H9 (cell line): ENCODE measurements around the gene PPP2R5E. TPM values are rescaled to one million over a fixed set of nuclear protein-coding genes. Genes with fewer than 3 reads are reported as not detected.
A peak's percentile ranks its signal among the peaks of the same experiment; 100 is the strongest.

Experiments
- DNase-seq: peaks from one replicate; pipeline ENCODE4 v3.0.0-alpha.2; 2017
- H2AFZ ChIP-seq: one replicate; pipeline ENCODE4 v1.6.1; 2013; ENCODE audit warnings: mild to moderate bottlenecking, low read length, control low read depth, moderate library complexity
- H2AK5ac ChIP-seq: 2 replicates; pipeline ENCODE4 v1.6.1; 2013; ENCODE audit warnings: low read length, control low read depth, mixed read lengths; ENCODE audit not compliant: insufficient read length
- H2BK120ac ChIP-seq: one replicate; pipeline ENCODE4 v1.6.1; 2013; ENCODE audit warnings: low read depth, mild to moderate bottlenecking, low read length, control low read depth, inconsistent platforms; ENCODE audit not compliant: poor library complexity, severe bottlenecking
- H2BK12ac ChIP-seq: 2 replicates; pipeline ENCODE4 v1.6.1; 2013; ENCODE audit warnings: low read length, control low read depth, mixed read lengths, low read depth; ENCODE audit not compliant: insufficient read length
- H2BK15ac ChIP-seq: 2 replicates; pipeline ENCODE4 v1.6.1; 2013; ENCODE audit warnings: low read depth, low read length, control low read depth
- H2BK20ac ChIP-seq: one replicate; pipeline ENCODE4 v1.6.1; 2013; ENCODE audit warnings: low read depth, mild to moderate bottlenecking, low read length, control low read depth, inconsistent platforms; ENCODE audit not compliant: poor library complexity, severe bottlenecking
- H2BK5ac ChIP-seq: 2 replicates; pipeline ENCODE4 v1.6.1; 2013; ENCODE audit warnings: low read length, control low read depth, mixed read lengths; ENCODE audit not compliant: insufficient read length
- H3K14ac ChIP-seq: 2 replicates; pipeline ENCODE4 v1.6.1; 2013; ENCODE audit warnings: low read length, control low read depth; ENCODE audit not compliant: insufficient read depth
- H3K18ac ChIP-seq: 2 replicates; pipeline ENCODE4 v1.6.1; 2013; ENCODE audit warnings: low read depth, mild to moderate bottlenecking, mixed read lengths, low read length, control low read depth; ENCODE audit not compliant: insufficient read length
- H3K23ac ChIP-seq: 2 replicates; pipeline ENCODE4 v1.6.1; 2013; ENCODE audit warnings: low read length, control low read depth, mixed read lengths, low read depth; ENCODE audit not compliant: insufficient read length
- H3K23me2 ChIP-seq: 2 replicates; pipeline ENCODE4 v1.6.1; 2013; ENCODE audit warnings: low read depth, mild to moderate bottlenecking, mixed read lengths, low read length, control low read depth; ENCODE audit not compliant: insufficient read length, poor library complexity, severe bottlenecking
- H3K27ac ChIP-seq: 2 replicates; pipeline ENCODE4 v1.5.1; 2013; ENCODE audit warnings: low read length, control low read depth, mixed read lengths, low read depth; ENCODE audit not compliant: insufficient read length
- H3K27me3 ChIP-seq: 2 replicates; pipeline ENCODE4 v1.6.1; 2013; ENCODE audit warnings: low read length, control low read depth, inconsistent platforms; ENCODE audit not compliant: insufficient read depth
- H3K4ac ChIP-seq: 2 replicates; pipeline ENCODE4 v1.6.1; 2013; ENCODE audit warnings: low read depth, mild to moderate bottlenecking, control low read depth, inconsistent platforms, low read length, moderate library complexity
- H3K4me1 ChIP-seq: 2 replicates; pipeline ENCODE4 v1.6.1; 2013; ENCODE audit warnings: low read length, control low read depth, inconsistent platforms; ENCODE audit not compliant: insufficient read depth
- H3K4me2 ChIP-seq: 2 replicates; pipeline ENCODE4 v1.6.1; 2013; ENCODE audit warnings: low read length, control low read depth, mixed read lengths; ENCODE audit not compliant: insufficient read length, insufficient read depth
- H3K56ac ChIP-seq: 2 replicates; pipeline ENCODE4 v1.6.1; 2013; ENCODE audit warnings: low read depth, mild to moderate bottlenecking, mixed read lengths, low read length, control low read depth; ENCODE audit not compliant: insufficient read length
- H3K79me1 ChIP-seq: 2 replicates; pipeline ENCODE4 v1.6.1; 2013; ENCODE audit warnings: low read depth, mild to moderate bottlenecking, moderate library complexity, low read length, control low read depth, inconsistent platforms; ENCODE audit not compliant: insufficient read depth, poor library complexity, severe bottlenecking
- H3K79me2 ChIP-seq: 2 replicates; pipeline ENCODE4 v1.6.1; 2013; ENCODE audit warnings: low read length, control low read depth, inconsistent platforms; ENCODE audit not compliant: insufficient read depth
- H3K9ac ChIP-seq: 2 replicates; pipeline ENCODE4 v1.6.1; 2013; ENCODE audit warnings: low read length, control low read depth, mixed read lengths; ENCODE audit not compliant: insufficient read length; ENCODE audit errors: extremely low read depth
- H3K9me3 ChIP-seq: one replicate; pipeline ENCODE4 v1.6.1; 2013; ENCODE audit warnings: low read depth, low read length, inconsistent platforms; ENCODE audit not compliant: control insufficient read depth
- H3T11ph ChIP-seq: one replicate; pipeline ENCODE4 v1.6.1; 2013; ENCODE audit warnings: mild to moderate bottlenecking, low read length, control low read depth, inconsistent platforms
- H4K20me1 ChIP-seq: one replicate; pipeline ENCODE4 v1.6.1; 2013; ENCODE audit not compliant: control insufficient read depth, insufficient read length, insufficient read depth
- H4K5ac ChIP-seq: 2 replicates; pipeline ENCODE4 v1.6.1; 2013; ENCODE audit warnings: low read depth, mild to moderate bottlenecking, mixed read lengths, low read length, control low read depth; ENCODE audit not compliant: insufficient read length
- H4K8ac ChIP-seq: replicated peaks from 2 replicates; pipeline ENCODE4 v1.6.1; 2013; ENCODE audit warnings: low read length, control low read depth, mixed read lengths, low read depth; ENCODE audit not compliant: insufficient read length
- H4K91ac ChIP-seq: 2 replicates; pipeline ENCODE4 v1.6.1; 2013; ENCODE audit warnings: low read depth, mild to moderate bottlenecking, moderate library complexity, mixed read lengths, low read length, control low read depth; ENCODE audit not compliant: insufficient read length
- H3K27ac Mint-ChIP-seq, 3 experiments: 2 replicates in 2 of 3; 3 replicates in 1 of 3; pipeline ENCODE4 v1.8.0; 2020 to 2021; ENCODE audit warnings: mixed read lengths in 3 of 3, mild to moderate bottlenecking in 1 of 3, moderate library complexity in 1 of 3
- H3K27me3 Mint-ChIP-seq: 2 replicates; pipeline ENCODE4 v1.8.0; 2021; ENCODE audit warnings: low read depth, mild to moderate bottlenecking, moderate library complexity, mixed read lengths
- H3K36me3 Mint-ChIP-seq, 3 experiments: 2 replicates in 2 of 3; 3 replicates in 1 of 3; pipeline ENCODE4 v1.8.0; 2020 to 2021; ENCODE audit warnings: low read depth in 3 of 3, mixed read lengths in 3 of 3; ENCODE audit not compliant: insufficient read depth in 1 of 3
- H3K4me1 Mint-ChIP-seq, 2 experiments: 2 replicates each; pipeline ENCODE4 v1.8.0; 2020; ENCODE audit warnings: mixed read lengths in 2 of 2
- H3K4me3 Mint-ChIP-seq, 2 experiments: 2 replicates in 1 of 2; 3 replicates in 1 of 2; pipeline ENCODE4 v1.8.0; 2020 to 2021; ENCODE audit warnings: mild to moderate bottlenecking in 2 of 2, mixed read lengths in 2 of 2, moderate library complexity in 1 of 2
- H3K9me3 Mint-ChIP-seq, 2 experiments: 2 replicates in 1 of 2; 3 replicates in 1 of 2; pipeline ENCODE4 v1.8.0; 2020; ENCODE audit warnings: mild to moderate bottlenecking in 2 of 2, mixed read lengths in 2 of 2, moderate library complexity in 1 of 2
- WGBS: extraction: QIAGEN DNeasy Blood & Tissue Kit; methylation state at CpG from one replicate; pipeline ENCODE4 v1.1.7; 2013; ENCODE audit warnings: missing lambda C conversion rate, low lambda C conversion rate, mixed read lengths; ENCODE audit not compliant: insufficient read length; ENCODE audit errors: extremely low coverage; 5-methylcytosine and 5-hydroxymethylcytosine counted together
- total RNA-seq: library from RNA; stranded (reverse); gene quantifications from 2 replicates; pipeline ENCODE4 v1.2.1, GENCODE V29; 2021
- TF ChIP-seq, protein P1 (sequence below): fragments of 200-600 bp; sonication (generic); conservative IDR thresholded peaks from 3 replicates; pipeline ENCODE4 v1.8.0; 2021; ENCODE audit warnings: antibody characterized with exemption, mild to moderate bottlenecking

PPP2R5E gene
- total RNA-seq, 1 experiment from 2014 or later: 65.8 TPM

DNA sequence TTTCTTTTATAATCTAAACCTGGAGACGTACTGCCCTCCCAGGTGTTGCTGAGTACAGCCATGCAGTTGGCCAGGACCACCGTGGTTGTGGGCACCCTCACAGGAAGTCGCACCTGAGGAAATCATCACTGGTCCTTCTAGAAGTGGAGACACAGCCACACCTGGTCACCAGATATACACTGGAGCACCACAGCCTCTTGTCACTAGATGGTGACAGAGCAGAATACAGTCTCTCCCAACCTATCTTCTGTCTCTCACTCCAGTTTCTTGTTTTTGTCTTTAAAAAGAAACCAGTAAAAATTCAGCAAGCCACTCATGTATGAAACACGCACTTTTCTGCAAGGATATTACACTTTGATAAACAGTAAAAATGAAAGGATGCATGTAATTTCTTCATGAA lies 181.4 kb downstream of the PPP2R5E start:
- WGBS: no CpG with 5 or more reads among the region's 4 CpGs
- no peaks in the 10 kb centered on the region for H3K23me2 ChIP-seq
- Mint-ChIP-seq H3K36me3 (peaks cover 5 to 11% (median 8%) of the 10 kb centered on the region in 3 experiments; a peak in 4 of 7 replicates), H3K4me1 (peaks cover 3 to 4% of the 10 kb centered on the region in 2 experiments; a peak in 3 of 4 replicates), H3K27me3 (no peaks in the 10 kb centered on the region; the same call in 1 of the 2 replicates), H3K4me3 (no peak overlapping the region), H3K9me3 (peaks cover 7 to 8% of the 10 kb centered on the region in 2 experiments), H3K27ac (no peak overlapping the region)
- H3K9ac ChIP-seq: no peak overlapping the region
- H3K18ac ChIP-seq: no peak overlapping the region
- no peak overlapping the region for H2BK20ac ChIP-seq
- H2AK5ac ChIP-seq: no peak overlapping the region
- no peak overlapping the region for H3K4ac ChIP-seq
- TF ChIP-seq, protein P1, sequence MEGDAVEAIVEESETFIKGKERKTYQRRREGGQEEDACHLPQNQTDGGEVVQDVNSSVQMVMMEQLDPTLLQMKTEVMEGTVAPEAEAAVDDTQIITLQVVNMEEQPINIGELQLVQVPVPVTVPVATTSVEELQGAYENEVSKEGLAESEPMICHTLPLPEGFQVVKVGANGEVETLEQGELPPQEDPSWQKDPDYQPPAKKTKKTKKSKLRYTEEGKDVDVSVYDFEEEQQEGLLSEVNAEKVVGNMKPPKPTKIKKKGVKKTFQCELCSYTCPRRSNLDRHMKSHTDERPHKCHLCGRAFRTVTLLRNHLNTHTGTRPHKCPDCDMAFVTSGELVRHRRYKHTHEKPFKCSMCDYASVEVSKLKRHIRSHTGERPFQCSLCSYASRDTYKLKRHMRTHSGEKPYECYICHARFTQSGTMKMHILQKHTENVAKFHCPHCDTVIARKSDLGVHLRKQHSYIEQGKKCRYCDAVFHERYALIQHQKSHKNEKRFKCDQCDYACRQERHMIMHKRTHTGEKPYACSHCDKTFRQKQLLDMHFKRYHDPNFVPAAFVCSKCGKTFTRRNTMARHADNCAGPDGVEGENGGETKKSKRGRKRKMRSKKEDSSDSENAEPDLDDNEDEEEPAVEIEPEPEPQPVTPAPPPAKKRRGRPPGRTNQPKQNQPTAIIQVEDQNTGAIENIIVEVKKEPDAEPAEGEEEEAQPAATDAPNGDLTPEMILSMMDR: 0 out of 3 replicates have a peak, but pooled peaks have one; percentile 13
- H4K91ac ChIP-seq: no peak overlapping the region
- H3K23ac ChIP-seq: no peak overlapping the region
- H3K56ac ChIP-seq: no peak overlapping the region
- no peak overlapping the region for H2BK5ac ChIP-seq
- no peaks in the 10 kb centered on the region for H4K20me1 ChIP-seq
- H2BK12ac ChIP-seq: no peak overlapping the region
- no peak overlapping the region for H3T11ph ChIP-seq
- no peaks in the 10 kb centered on the region for H3K4me1 ChIP-seq
- no peak overlapping the region for H3K4me2 ChIP-seq
- no peak overlapping the region for H3K27ac ChIP-seq
- H2BK120ac ChIP-seq: no peak overlapping the region
- no peaks in the 10 kb centered on the region for H3K27me3 ChIP-seq
- no peaks in the 10 kb centered on the region for H3K79me2 ChIP-seq
- no peaks in the 10 kb centered on the region for H3K79me1 ChIP-seq
- no peak overlapping the region for H4K5ac ChIP-seq
- no peaks in the 10 kb centered on the region for H3K9me3 ChIP-seq
- H2AFZ ChIP-seq: no peak overlapping the region
- no peak overlapping the region for H3K14ac ChIP-seq
- H2BK15ac ChIP-seq: no peak overlapping the region
- H4K8ac ChIP-seq: no peak overlapping the region
- no peak for DNase-seq
